A549 (cell line): ENCODE data around the gene GMDS. TPM values are rescaled to one million over a fixed set of nuclear protein-coding genes. Genes with fewer than 3 reads are reported as not detected.

Source experiments
- ATAC-seq, 2 experiments: fragments of 200-7000 bp in 1 of 2; fragments of >200 bp in 1 of 2; cut with Nextera tagmentation in 1 of 2; cut with Tn5 transposase in 1 of 2; 3 replicates each; pipeline versions ENCODE4 v1.8.0 to v1.9.1; 2018 to 2020; ENCODE audit warnings: mild to moderate bottlenecking in 1 of 2, moderate library complexity in 1 of 2
- CTCF ChIA-PET: fragments of 300-600 bp; sonication (Branson Sonifier 250); formaldehyde crosslinking; extraction: SDS; loops from one replicate; lab custom pipeline; 2021; ENCODE audit warnings: antibody characterized with exemption, inconsistent platforms; lab: Yijun Ruan, JAX
- POLR2A ChIA-PET: fragments of 350-600 bp; formaldehyde crosslinking; extraction: SDS; loops from one replicate; lab custom pipeline; 2021; ENCODE audit warnings: antibody characterized with exemption, inconsistent platforms; lab: Yijun Ruan, JAX
- DNase-seq, 2 experiments: peaks; one replicate each; pipeline versions ENCODE4 v3.0.0 to v3.0.0-alpha.2; 2011 to 2016; ENCODE audit warnings: low read depth in 1 of 2, low spot score in 1 of 2
- FAIRE-seq: peaks from 2 replicates; lab custom pipeline; 2011; peaks lifted over from hg19 to GRCh38; lab: Jason Lieb, UNC
- H3K27ac ChIP-seq, 2 experiments: fragments of >200 bp; sonication (Bioruptor Twin); formaldehyde crosslinking; 3 replicates each; pipeline ENCODE4 v1.5.1; 2016 to 2017
- H3K4me1 ChIP-seq: fragments of >200 bp; sonication (Bioruptor Twin); formaldehyde crosslinking; 3 replicates; pipeline ENCODE4 v1.6.1; 2016
- H3K4me2 ChIP-seq: fragments of >200 bp; sonication (Bioruptor Twin); formaldehyde crosslinking; 3 replicates; pipeline ENCODE4 v1.6.1; 2016
- H3K4me3 ChIP-seq: fragments of >200 bp; sonication (Bioruptor Twin); formaldehyde crosslinking; 3 replicates; pipeline ENCODE4 v1.5.1; 2016
- H3K9me3 ChIP-seq: fragments of >200 bp; sonication (Bioruptor Twin); formaldehyde crosslinking; 3 replicates; pipeline ENCODE4 v1.6.1; 2016
- CBX2 ChIP-seq: fragments of 200-600 bp; sonication (generic); IDR thresholded peaks from 2 replicates; pipeline ENCODE4 v1.6.1; 2016; ENCODE audit warnings: low read depth, mild to moderate bottlenecking, borderline replicate concordance
- CHD2 ChIP-seq: fragments of 150-350 bp; IDR thresholded peaks from 2 replicates; pipeline ENCODE4 v1.6.1; 2014; ENCODE audit warnings: low read length; ENCODE audit not compliant: partially characterized antibody
- FOXS1 ChIP-seq: fragments of 250-450 bp; sonication (Bioruptor Pico); IDR thresholded peaks from 2 replicates; pipeline ENCODE4 v1.5.0; 2020; ENCODE audit warnings: mild to moderate bottlenecking, moderate library complexity
- HOXA7 ChIP-seq: fragments of 250-450 bp; sonication (Bioruptor Pico); IDR thresholded peaks from 2 replicates; pipeline ENCODE4 v1.5.0; 2020; ENCODE audit warnings: mild to moderate bottlenecking, moderate library complexity
- HOXB5 ChIP-seq: fragments of 250-450 bp; sonication (Bioruptor Pico); IDR thresholded peaks from 2 replicates; pipeline ENCODE4 v1.5.0; 2020; ENCODE audit warnings: mild to moderate bottlenecking, moderate library complexity
- KDM1A ChIP-seq: fragments of 200-600 bp; sonication (generic); IDR thresholded peaks from 2 replicates; pipeline ENCODE4 v1.6.1; 2016; ENCODE audit warnings: low read depth, mild to moderate bottlenecking
- KDM5A ChIP-seq: fragments of 200-600 bp; sonication (generic); IDR thresholded peaks from 2 replicates; pipeline ENCODE4 v1.6.1; 2016; ENCODE audit warnings: antibody characterized with exemption, mild to moderate bottlenecking
- MAZ ChIP-seq: fragments of 150-350 bp; IDR thresholded peaks from 2 replicates; pipeline ENCODE4 v1.6.1; 2014; ENCODE audit warnings: antibody characterized with exemption, low read depth, low read length, borderline replicate concordance
- NFE2L2 ChIP-seq: fragments of 150-350 bp; conservative IDR thresholded peaks from 2 replicates; pipeline ENCODE4 v1.6.1; 2014; ENCODE audit warnings: low read length
- RAD21 ChIP-seq, 2 experiments: fragments of >200 bp in 1 of 2; sonication (Bioruptor Twin) in 1 of 2; formaldehyde crosslinking in 1 of 2; IDR thresholded peaks in 1 of 2; conservative IDR thresholded peaks in 1 of 2; 2 replicates in 1 of 2; 3 replicates in 1 of 2; pipeline ENCODE4 v1.6.1; 2012 to 2018; ENCODE audit warnings: inconsistent platforms in 1 of 2
- RCOR1 ChIP-seq: fragments of 150-350 bp; IDR thresholded peaks from 2 replicates; pipeline ENCODE4 v1.6.1; 2014; ENCODE audit warnings: antibody characterized with exemption, low read length, low read depth
- RNF2 ChIP-seq: fragments of 200-600 bp; sonication (generic); IDR thresholded peaks from 2 replicates; pipeline ENCODE4 v1.6.1; 2016; ENCODE audit warnings: low read depth, mild to moderate bottlenecking, antibody characterized with exemption, moderate library complexity, borderline replicate concordance
- SMC3 ChIP-seq: fragments of >200 bp; sonication (Bioruptor Twin); formaldehyde crosslinking; IDR thresholded peaks from 3 replicates; pipeline ENCODE4 v1.6.1; 2018; ENCODE audit warnings: inconsistent platforms
- SREBF2 ChIP-seq: fragments of 450-650 bp; IDR thresholded peaks from 2 replicates; pipeline ENCODE4 v1.6.1; 2014; ENCODE audit warnings: mild to moderate bottlenecking, moderate library complexity
- TFCP2L1 ChIP-seq: fragments of 250-450 bp; sonication (Bioruptor Pico); IDR thresholded peaks from 2 replicates; pipeline ENCODE4 v1.5.0; 2021; ENCODE audit warnings: mild to moderate bottlenecking
- ZFP36 ChIP-seq: fragments of 450-650 bp; IDR thresholded peaks from 2 replicates; pipeline ENCODE4 v1.6.1; 2014; ENCODE audit warnings: borderline replicate concordance; ENCODE audit not compliant: partially characterized antibody
- ZNF302 ChIP-seq: fragments of 250-450 bp; sonication (Bioruptor Pico); IDR thresholded peaks from 2 replicates; pipeline ENCODE4 v1.9.0; 2021; ENCODE audit warnings: inconsistent platforms, mild to moderate bottlenecking, moderate library complexity
- WGBS: methylation state at CpG from one replicate; pipeline ENCODE4 v1.1.6; 2017; ENCODE audit errors: missing lambda C conversion rate; 5-methylcytosine and 5-hydroxymethylcytosine counted together
- polyA plus RNA-seq, 4 experiments: library from polyadenylated mRNA; depleted of rRNA in 3 of 4; stranded (reverse); fragments of >200 nt; fragmentation: RNase III in 1 of 4; extraction: RNeasy Plus Mini Kit Qiagen cat#74134 plus additional on column Dnase treatment in 1 of 4; gene quantifications; 2 replicates in 3 of 4; 3 replicates in 1 of 4; pipeline ENCODE4 v1.2.3, GENCODE V29; 2011 to 2017
- TF ChIP-seq, protein P1 (sequence below): fragments of 150-350 bp; IDR thresholded peaks from 2 replicates; pipeline ENCODE4 v1.6.1; 2014; ENCODE audit warnings: low read depth, mild to moderate bottlenecking, low read length
- TF ChIP-seq, protein P2 (sequence below): fragments of >200 bp; sonication (Bioruptor Twin); formaldehyde crosslinking; IDR thresholded peaks from 3 replicates; pipeline ENCODE4 v1.5.1; 2016
- TF ChIP-seq, protein P3 (sequence below): fragments of >200 bp; sonication (Bioruptor Twin); formaldehyde crosslinking; IDR thresholded peaks from 3 replicates; pipeline ENCODE4 v1.6.1; 2016

The GMDS gene
- polyA plus RNA-seq, 2 of the 4 experiments (the other 2 are of a cell fraction), result 9.9 to 12.4 TPM

DNA sequence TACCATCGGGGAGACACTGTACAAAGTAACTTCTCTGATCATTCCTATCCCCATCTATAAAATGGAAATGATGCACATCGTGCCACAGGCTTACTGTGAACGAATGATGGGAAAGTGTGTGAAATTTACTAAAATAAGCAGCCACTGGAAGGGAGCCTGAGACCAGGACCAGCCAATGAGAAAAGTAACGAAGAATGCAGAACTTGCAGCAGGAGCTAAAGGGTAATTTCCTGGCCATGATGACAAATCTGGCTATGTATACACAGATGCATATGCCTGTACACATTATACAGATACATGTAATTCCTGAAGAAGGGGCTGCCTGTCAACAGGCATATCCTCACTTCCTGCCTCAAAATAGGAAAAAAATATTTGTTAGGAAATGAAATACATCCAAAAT, 47.4 kb downstream of the GMDS start (continued):
- no peak for TF ChIP-seq KDM1A
- TF ChIP-seq, protein P1, sequence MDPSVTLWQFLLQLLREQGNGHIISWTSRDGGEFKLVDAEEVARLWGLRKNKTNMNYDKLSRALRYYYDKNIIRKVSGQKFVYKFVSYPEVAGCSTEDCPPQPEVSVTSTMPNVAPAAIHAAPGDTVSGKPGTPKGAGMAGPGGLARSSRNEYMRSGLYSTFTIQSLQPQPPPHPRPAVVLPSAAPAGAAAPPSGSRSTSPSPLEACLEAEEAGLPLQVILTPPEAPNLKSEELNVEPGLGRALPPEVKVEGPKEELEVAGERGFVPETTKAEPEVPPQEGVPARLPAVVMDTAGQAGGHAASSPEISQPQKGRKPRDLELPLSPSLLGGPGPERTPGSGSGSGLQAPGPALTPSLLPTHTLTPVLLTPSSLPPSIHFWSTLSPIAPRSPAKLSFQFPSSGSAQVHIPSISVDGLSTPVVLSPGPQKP, result no peak
- TF ChIP-seq RNF2, result no peak

DNA sequence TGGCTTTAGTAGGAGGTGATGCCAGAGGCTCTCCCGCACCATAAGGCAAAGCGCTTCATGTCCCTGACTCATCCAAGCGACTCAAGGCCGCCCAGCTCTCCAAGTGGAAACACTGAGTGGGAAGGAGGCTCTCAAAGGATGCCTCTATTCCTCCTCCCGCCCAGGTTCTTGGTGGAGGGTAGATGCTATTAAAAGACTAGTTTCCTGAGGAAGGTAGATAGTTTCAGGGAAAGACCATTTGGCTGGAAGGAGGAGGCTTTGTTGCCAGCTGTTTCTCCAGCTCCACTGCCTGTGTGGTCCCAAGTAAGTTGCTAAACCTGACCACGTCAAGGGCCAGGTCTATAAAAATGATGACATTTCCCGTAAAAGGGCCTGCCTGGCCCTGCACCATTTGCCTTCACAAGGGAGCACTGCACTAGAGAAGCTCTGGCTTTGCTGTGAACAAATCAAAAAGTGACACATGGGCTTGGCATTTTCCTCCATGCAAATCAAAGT, 48.2 kb downstream of the GMDS start:
- H3K4me1 ChIP-seq, result 0 out of 3 replicates have a peak, but pooled peaks cover 4% of the 10 kb centered on the region

DNA sequence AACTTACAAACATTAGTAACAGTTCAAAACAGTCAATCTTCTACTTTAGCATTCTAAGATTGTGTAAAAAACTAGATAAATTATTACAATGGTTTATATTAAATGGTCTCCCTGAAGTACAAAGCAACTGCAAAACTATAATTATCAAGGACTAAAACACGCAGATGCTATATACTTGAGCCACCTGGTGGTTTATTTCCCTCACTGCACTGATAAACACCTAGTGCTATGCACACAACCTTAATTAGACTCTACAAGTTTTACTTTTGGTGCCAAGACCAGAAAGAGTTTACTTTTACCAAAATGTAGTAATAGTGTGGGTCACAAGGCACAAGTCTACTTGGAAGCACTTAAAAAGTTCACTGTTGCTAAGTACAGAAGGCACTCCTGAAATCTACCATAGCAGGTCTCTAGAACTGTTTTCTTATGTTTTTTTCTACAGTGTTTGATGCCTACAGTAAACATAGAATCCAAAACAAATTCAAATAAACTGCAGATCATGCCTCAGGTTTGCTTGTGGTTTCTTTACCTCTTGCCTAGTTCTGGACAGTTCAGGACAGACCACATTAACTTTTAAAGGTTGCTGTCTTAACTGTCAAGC, 49.2 kb downstream of the GMDS start:
- H3K27ac ChIP-seq, result no peak overlapping the region
- H3K4me1 ChIP-seq, result 0 out of 3 replicates have a peak, but pooled peaks cover 4% of the 10 kb centered on the region
- no peak overlapping the region for H3K4me3 ChIP-seq
- FAIRE-seq (no peak), ATAC-seq (peak; percentile 66 to 74; a peak in 5 of 6 replicates), DNase-seq (peak; percentile 13 to 41)
- TF ChIP-seq, protein P2, sequence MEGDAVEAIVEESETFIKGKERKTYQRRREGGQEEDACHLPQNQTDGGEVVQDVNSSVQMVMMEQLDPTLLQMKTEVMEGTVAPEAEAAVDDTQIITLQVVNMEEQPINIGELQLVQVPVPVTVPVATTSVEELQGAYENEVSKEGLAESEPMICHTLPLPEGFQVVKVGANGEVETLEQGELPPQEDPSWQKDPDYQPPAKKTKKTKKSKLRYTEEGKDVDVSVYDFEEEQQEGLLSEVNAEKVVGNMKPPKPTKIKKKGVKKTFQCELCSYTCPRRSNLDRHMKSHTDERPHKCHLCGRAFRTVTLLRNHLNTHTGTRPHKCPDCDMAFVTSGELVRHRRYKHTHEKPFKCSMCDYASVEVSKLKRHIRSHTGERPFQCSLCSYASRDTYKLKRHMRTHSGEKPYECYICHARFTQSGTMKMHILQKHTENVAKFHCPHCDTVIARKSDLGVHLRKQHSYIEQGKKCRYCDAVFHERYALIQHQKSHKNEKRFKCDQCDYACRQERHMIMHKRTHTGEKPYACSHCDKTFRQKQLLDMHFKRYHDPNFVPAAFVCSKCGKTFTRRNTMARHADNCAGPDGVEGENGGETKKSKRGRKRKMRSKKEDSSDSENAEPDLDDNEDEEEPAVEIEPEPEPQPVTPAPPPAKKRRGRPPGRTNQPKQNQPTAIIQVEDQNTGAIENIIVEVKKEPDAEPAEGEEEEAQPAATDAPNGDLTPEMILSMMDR, result peak; percentile 60
- TF ChIP-seq HOXB5, result no peak
- no peak for TF ChIP-seq HOXA7 (CRISPR knock-in tag)
- TF ChIP-seq RAD21 (conservative IDR thresholded peaks at IDR 0.05 in 1 of 2, IDR thresholded peaks at IDR 0.05 in 1 of 2), result peak; percentile 54 to 59
- TF ChIP-seq SMC3, result peak; percentile 78
- ChIA-PET CTCF (interaction anchor here (0.7 to 1.6 kb wide), 9 partner anchors 11 to 600 kb away, joined by 3 to 6 read pairs (median 4); no protein-coding TSS in a partner anchor), POLR2A (no interaction called here)
- no peak overlapping the region for H3K4me2 ChIP-seq
- WGBS, result 0% methylated on average over 1 of the region's 1 CpG
- no peaks in the 10 kb centered on the region for H3K9me3 ChIP-seq

More for the DNA sequence above, 48.2 kb downstream of the GMDS start:
- no peak for FAIRE-seq
- POLR2A ChIA-PET, result no interaction called here
- CTCF ChIA-PET, result interaction anchor here (0.7 to 1.6 kb wide), 11 partner anchors 10 to 601 kb away, joined by 3 to 6 read pairs (median 3); no protein-coding TSS in a partner anchor
- no peaks in the 10 kb centered on the region for H3K9me3 ChIP-seq
- no peak overlapping the region for H3K4me3 ChIP-seq
- WGBS, result 63% methylated on average over 7 of the region's 7 CpGs
- no peak for TF ChIP-seq ZNF302 (CRISPR knock-in tag)
- no peak for TF ChIP-seq RAD21 (conservative IDR thresholded peaks at IDR 0.05 in 1 of 2, IDR thresholded peaks at IDR 0.05 in 1 of 2)
- TF ChIP-seq MAZ, result no peak
- TF ChIP-seq HOXB5, result no peak
- TF ChIP-seq KDM5A, result no peak
- TF ChIP-seq TFCP2L1 (CRISPR knock-in tag), result no peak
- TF ChIP-seq HOXA7 (CRISPR knock-in tag), result no peak
- TF ChIP-seq SMC3, result no peak
- no peak for TF ChIP-seq ZFP36
- TF ChIP-seq CHD2, result no peak
- TF ChIP-seq KDM1A, result no peak
- no peak for TF ChIP-seq SREBF2
- TF ChIP-seq RCOR1, result no peak
- no peak for TF ChIP-seq CBX2
- TF ChIP-seq FOXS1, result no peak
- TF ChIP-seq, protein P3, sequence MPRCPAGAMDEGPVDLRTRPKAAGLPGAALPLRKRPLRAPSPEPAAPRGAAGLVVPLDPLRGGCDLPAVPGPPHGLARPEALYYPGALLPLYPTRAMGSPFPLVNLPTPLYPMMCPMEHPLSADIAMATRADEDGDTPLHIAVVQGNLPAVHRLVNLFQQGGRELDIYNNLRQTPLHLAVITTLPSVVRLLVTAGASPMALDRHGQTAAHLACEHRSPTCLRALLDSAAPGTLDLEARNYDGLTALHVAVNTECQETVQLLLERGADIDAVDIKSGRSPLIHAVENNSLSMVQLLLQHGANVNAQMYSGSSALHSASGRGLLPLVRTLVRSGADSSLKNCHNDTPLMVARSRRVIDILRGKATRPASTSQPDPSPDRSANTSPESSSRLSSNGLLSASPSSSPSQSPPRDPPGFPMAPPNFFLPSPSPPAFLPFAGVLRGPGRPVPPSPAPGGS, result no peak
- no peak for TF ChIP-seq NFE2L2
- TF ChIP-seq, protein P2, result no peak
- no peak overlapping the region for H3K27ac ChIP-seq
- no peak overlapping the region for H3K4me2 ChIP-seq
- ATAC-seq, result no peak
- no peak for DNase-seq
